Stimulated activated effector memory CD8-positive, alpha-beta T cell treated with anti-CD3 and anti-CD28 coated beads, Interleukin-12 subunit alpha, Interleukin-12 subunit beta, amount 100 ng/mL, for 72 hours (primary cell): ENCODE results near the gene DUT.

ENCODE experiments used
- ATAC-seq: fragments of 150-1000 bp; cut with Tn5 transposase; 2 replicates; pipeline ENCODE4 v1.10.0; 2021
- DNase-seq, 2 donors: peaks; one replicate each; pipeline ENCODE4 v3.0.0; 2021 to 2022; ENCODE audit warnings: low spot score in 2 of 2
- H3K27ac Mint-ChIP-seq: one replicate; pipeline ENCODE4 v1.8.0; 2022; ENCODE audit warnings: mild to moderate bottlenecking, mixed read lengths
- H3K36me3 Mint-ChIP-seq: one replicate; pipeline ENCODE4 v1.8.0; 2022; ENCODE audit warnings: mild to moderate bottlenecking, mixed read lengths
- H3K4me1 Mint-ChIP-seq: one replicate; pipeline ENCODE4 v1.8.0; 2022; ENCODE audit warnings: mixed read lengths
- H3K4me3 Mint-ChIP-seq: one replicate; pipeline ENCODE4 v1.8.0; 2022; ENCODE audit warnings: mild to moderate bottlenecking, mixed read lengths
- H3K9me3 Mint-ChIP-seq: one replicate; pipeline ENCODE4 v1.8.0; 2022; ENCODE audit warnings: mixed read lengths

The DUT gene

GRCh38 chr15:48374472-48374871, 43.2 kb downstream of the DUT start:
- DNase-seq (no peak), ATAC-seq (no peak)
- H3K4me1 Mint-ChIP-seq, result no peaks in the 10 kb centered on the region
- no peaks in the 10 kb centered on the region for H3K36me3 Mint-ChIP-seq
- no peak overlapping the region for H3K4me3 Mint-ChIP-seq
- H3K27ac Mint-ChIP-seq, result no peak overlapping the region
- H3K9me3 Mint-ChIP-seq, result no peaks in the 10 kb centered on the region

GRCh38 chr15:48375767-48376166, 44.5 kb downstream of the DUT start:
- no peaks in the 10 kb centered on the region for H3K9me3 Mint-ChIP-seq
- no peaks in the 10 kb centered on the region for H3K4me1 Mint-ChIP-seq
- DNase-seq (no peak), ATAC-seq (no peak)
- no peaks in the 10 kb centered on the region for H3K36me3 Mint-ChIP-seq
- no peak overlapping the region for H3K27ac Mint-ChIP-seq
- no peak overlapping the region for H3K4me3 Mint-ChIP-seq

GRCh38 chr15:48380198-48380597, 49.0 kb downstream of the DUT start:
- H3K4me1 Mint-ChIP-seq, result no peaks in the 10 kb centered on the region
- ATAC-seq, result no peak

GRCh38 chr15:48381861-48382260, 50.6 kb downstream of the DUT start:
- Mint-ChIP-seq H3K9me3 (no peaks in the 10 kb centered on the region), H3K36me3 (no peaks in the 10 kb centered on the region), H3K4me3 (no peak overlapping the region), H3K27ac (no peak overlapping the region), H3K4me1 (no peaks in the 10 kb centered on the region)
- DNase-seq (no peak), ATAC-seq (no peak)

More at GRCh38 chr15:48380198-48380597, 49.0 kb downstream of the DUT start:
- Mint-ChIP-seq H3K27ac (no peak overlapping the region), H3K4me3 (no peak overlapping the region), H3K36me3 (no peaks in the 10 kb centered on the region), H3K9me3 (no peaks in the 10 kb centered on the region)
- DNase-seq, result no peak

- DNase-seq, result no peak
- Mint-ChIP-seq H3K4me1 (no peaks in the 10 kb centered on the region), H3K9me3 (no peaks in the 10 kb centered on the region), H3K4me3 (no peak overlapping the region), H3K27ac (no peak overlapping the region), H3K36me3 (no peaks in the 10 kb centered on the region)
- ATAC-seq, result no peak
Observed at GRCh38 chr15:48383031-48383430, 51.8 kb downstream of the DUT start.

- ATAC-seq (no peak), DNase-seq (no peak)
- Mint-ChIP-seq H3K27ac (no peak overlapping the region), H3K36me3 (no peaks in the 10 kb centered on the region), H3K4me1 (no peaks in the 10 kb centered on the region), H3K9me3 (no peaks in the 10 kb centered on the region), H3K4me3 (no peak overlapping the region)
Observed at GRCh38 chr15:48384616-48385015, 53.4 kb downstream of the DUT start.

GRCh38 chr15:48385031-48385830, 54.0 kb downstream of the DUT start:
- H3K9me3 Mint-ChIP-seq, result no peaks in the 10 kb centered on the region
- no peaks in the 10 kb centered on the region for H3K36me3 Mint-ChIP-seq
- no peak overlapping the region for H3K27ac Mint-ChIP-seq
- DNase-seq, result no peak
- no peak overlapping the region for H3K4me3 Mint-ChIP-seq
- ATAC-seq, result no peak
- H3K4me1 Mint-ChIP-seq, result no peaks in the 10 kb centered on the region

GRCh38 chr15:48388016-48388851, 57.0 kb downstream of the DUT start:
- Mint-ChIP-seq H3K9me3 (no peaks in the 10 kb centered on the region), H3K4me3 (no peak overlapping the region), H3K36me3 (no peaks in the 10 kb centered on the region), H3K27ac (no peak overlapping the region), H3K4me1 (no peaks in the 10 kb centered on the region)
- DNase-seq (no peak), ATAC-seq (no peak)

GRCh38 chr15:48388910-48389309, 57.7 kb downstream of the DUT start:
- DNase-seq (no peak), ATAC-seq (no peak)
- H3K36me3 Mint-ChIP-seq, result no peaks in the 10 kb centered on the region
- H3K27ac Mint-ChIP-seq, result no peak overlapping the region
- no peak overlapping the region for H3K4me3 Mint-ChIP-seq
- H3K9me3 Mint-ChIP-seq, result no peaks in the 10 kb centered on the region
- H3K4me1 Mint-ChIP-seq, result no peaks in the 10 kb centered on the region

GRCh38 chr15:48389691-48390143, 58.5 kb downstream of the DUT start:
- no peak for DNase-seq
- Mint-ChIP-seq H3K4me1 (no peaks in the 10 kb centered on the region), H3K27ac (no peak overlapping the region), H3K9me3 (no peaks in the 10 kb centered on the region), H3K4me3 (no peak overlapping the region), H3K36me3 (no peaks in the 10 kb centered on the region)
- no peak for ATAC-seq

GRCh38 chr15:48391950-48392349, 60.7 kb downstream of the DUT start:
- Mint-ChIP-seq H3K4me3 (no peak overlapping the region), H3K36me3 (no peaks in the 10 kb centered on the region), H3K4me1 (no peaks in the 10 kb centered on the region), H3K9me3 (no peaks in the 10 kb centered on the region), H3K27ac (no peak overlapping the region)
- ATAC-seq, result no peak
- DNase-seq, result no peak

- H3K4me1 Mint-ChIP-seq, result no peaks in the 10 kb centered on the region
- DNase-seq, result no peak
Observed at GRCh38 chr15:48392356-48392755, 61.1 kb downstream of the DUT start.

More at GRCh38 chr15:48392356-48392755, 61.1 kb downstream of the DUT start:
- ATAC-seq, result no peak
- H3K4me3 Mint-ChIP-seq, result no peak overlapping the region
- no peak overlapping the region for H3K27ac Mint-ChIP-seq
- no peaks in the 10 kb centered on the region for H3K9me3 Mint-ChIP-seq
- H3K36me3 Mint-ChIP-seq, result no peaks in the 10 kb centered on the region
